Gastroesophageal sphincter (tissue), 4 donors: ENCODE data around the gene CTPS2. TPM values are rescaled to one million over a fixed set of nuclear protein-coding genes. Genes with fewer than 3 reads are reported as not detected.

Source experiments
- ATAC-seq: fragments of 150-250 bp; one replicate; pipeline ENCODE4 v1.9.1; 2016; ENCODE audit warnings: mild to moderate bottlenecking, moderate library complexity
- H3K27ac ChIP-seq, 4 donors: fragments of 200-600 bp; sonication (generic) in 3 of 4; 1 replicate in 3 of 4; 2 replicates in 1 of 4; pipeline ENCODE4 v1.5.1; 2016 to 2019
- H3K27me3 ChIP-seq: fragments of 200-600 bp; sonication (generic); one replicate; pipeline ENCODE4 v1.5.1; 2019
- H3K36me3 ChIP-seq, 2 donors: fragments of 200-600 bp; sonication (generic); one replicate each; pipeline ENCODE4 v1.5.1; 2019; ENCODE audit warnings: control low read depth in 1 of 2
- H3K4me1 ChIP-seq, 3 donors: fragments of 200-600 bp; sonication (generic); 1 replicate in 2 of 3; 2 replicates in 1 of 3; pipeline ENCODE4 v1.5.1; 2016 to 2019; ENCODE audit warnings: control low read depth in 2 of 3
- H3K4me3 ChIP-seq, 2 donors: fragments of 200-600 bp; sonication (generic); one replicate each; pipeline ENCODE4 v1.5.1; 2019; ENCODE audit warnings: mild to moderate bottlenecking in 1 of 2, moderate library complexity in 1 of 2
- H3K9me3 ChIP-seq, 3 donors: fragments of 200-600 bp; sonication (generic); one replicate each; pipeline ENCODE4 v1.5.1; 2017 to 2019; ENCODE audit warnings: control low read depth in 2 of 3
- EP300 ChIP-seq: sonication (generic); formaldehyde crosslinking; IDR thresholded peaks from one replicate; pipeline ENCODE4 v1.6.1; 2017; ENCODE audit warnings: antibody characterized with exemption, mild to moderate bottlenecking
- POLR2A ChIP-seq, 2 donors: fragments of 450-650 bp; IDR thresholded peaks; one replicate each; pipeline ENCODE4 v1.6.1; 2017; ENCODE audit warnings: antibody characterized with exemption in 2 of 2, mild to moderate bottlenecking in 2 of 2, moderate library complexity in 1 of 2
- POLR2AphosphoS5 ChIP-seq: sonication (generic); formaldehyde crosslinking; IDR thresholded peaks from one replicate; pipeline ENCODE4 v1.6.1; 2017; ENCODE audit warnings: antibody characterized with exemption
- WGBS, 2 donors: methylation state at CpG; one replicate each; pipeline ENCODE4 v1.1.5; 2018; ENCODE audit warnings: low coverage in 1 of 2; 5-methylcytosine and 5-hydroxymethylcytosine counted together
- small RNA-seq, 4 donors: library from RNA; depleted of rRNA; stranded (forward); fragments of <200 nt; gene quantifications; one replicate each; pipeline ENCODE3, GENCODE V24; 2016
- total RNA-seq, 4 donors: library from RNA; depleted of rRNA; stranded (reverse); fragments of >200 nt; gene quantifications; one replicate each; pipeline ENCODE4 v1.1.0, GENCODE V29; 2016
- TF ChIP-seq, protein P1 (sequence below), 4 experiments: fragments of 200-600 bp in 2 of 4; fragments of 450-650 bp in 2 of 4; sonication (generic) in 1 of 4; IDR thresholded peaks; one replicate each; pipeline ENCODE4 v1.5.1; 2017 to 2019; ENCODE audit warnings: antibody characterized with exemption in 4 of 4, mild to moderate bottlenecking in 2 of 4, moderate library complexity in 2 of 4

The CTPS2 gene
- total RNA-seq, 4 donors from 2014 or later: 12.1 to 20.5 (median 14.0) TPM

DNA sequence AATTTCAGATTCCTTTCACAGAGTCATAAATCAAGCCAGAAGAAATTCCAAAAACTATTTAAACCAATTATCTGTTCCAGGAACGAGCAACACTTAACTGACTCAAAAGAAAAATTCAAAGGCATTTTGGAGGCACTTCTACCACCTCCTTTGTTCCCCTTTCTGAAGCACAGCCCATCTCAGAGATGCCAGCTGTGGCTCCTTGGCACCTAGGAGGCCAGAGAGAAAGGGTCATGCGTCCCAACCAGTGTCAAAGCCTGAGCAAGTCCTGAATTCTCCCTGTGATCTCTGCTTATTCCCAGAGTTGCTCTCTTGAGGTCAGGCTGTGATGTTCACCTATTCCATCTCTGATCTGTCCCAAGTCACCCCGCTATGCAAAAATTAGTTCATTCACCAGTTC, 167.5 kb downstream of the CTPS2 start:
- no peaks in the 10 kb centered on the region for H3K36me3 ChIP-seq
- no peaks in the 10 kb centered on the region for H3K4me1 ChIP-seq
- no peak overlapping the region for H3K4me3 ChIP-seq
- H3K27ac ChIP-seq: no peak overlapping the region
- TF ChIP-seq POLR2AphosphoS5 (no peak), EP300 (no peak), POLR2A (IDR thresholded peaks at IDR 0.05) (no peak)
- TF ChIP-seq, protein P1, sequence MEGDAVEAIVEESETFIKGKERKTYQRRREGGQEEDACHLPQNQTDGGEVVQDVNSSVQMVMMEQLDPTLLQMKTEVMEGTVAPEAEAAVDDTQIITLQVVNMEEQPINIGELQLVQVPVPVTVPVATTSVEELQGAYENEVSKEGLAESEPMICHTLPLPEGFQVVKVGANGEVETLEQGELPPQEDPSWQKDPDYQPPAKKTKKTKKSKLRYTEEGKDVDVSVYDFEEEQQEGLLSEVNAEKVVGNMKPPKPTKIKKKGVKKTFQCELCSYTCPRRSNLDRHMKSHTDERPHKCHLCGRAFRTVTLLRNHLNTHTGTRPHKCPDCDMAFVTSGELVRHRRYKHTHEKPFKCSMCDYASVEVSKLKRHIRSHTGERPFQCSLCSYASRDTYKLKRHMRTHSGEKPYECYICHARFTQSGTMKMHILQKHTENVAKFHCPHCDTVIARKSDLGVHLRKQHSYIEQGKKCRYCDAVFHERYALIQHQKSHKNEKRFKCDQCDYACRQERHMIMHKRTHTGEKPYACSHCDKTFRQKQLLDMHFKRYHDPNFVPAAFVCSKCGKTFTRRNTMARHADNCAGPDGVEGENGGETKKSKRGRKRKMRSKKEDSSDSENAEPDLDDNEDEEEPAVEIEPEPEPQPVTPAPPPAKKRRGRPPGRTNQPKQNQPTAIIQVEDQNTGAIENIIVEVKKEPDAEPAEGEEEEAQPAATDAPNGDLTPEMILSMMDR (IDR thresholded peaks at IDR 0.05): no peak
- no peak for ATAC-seq
- 76 to 100% methylated on average over 1 to 3 of the region's 3 CpGs for WGBS, 2 donors
- no peaks in the 10 kb centered on the region for H3K9me3 ChIP-seq
- H3K27me3 ChIP-seq: no peaks in the 10 kb centered on the region

Small RNA genes within 50 kb of the gene (small RNA-seq; reads per million reads assigned to genes)
- 0 reads per million in 4 donors for gene MIR548AM

Other genes with a start within 250 kb of the CTPS2 start
- not detected for gene S100G, start 62.5 kb downstream of the CTPS2 start, total RNA-seq
- gene SYAP1, start 6.9 kb upstream of the CTPS2 start, total RNA-seq: 10 to 100 TPM; 25.4 to 39.1 (median 30.4) TPM
- 10 to 100 TPM in 3 of 4 donors, 1 to 10 TPM in 1; 9.0 to 16.8 (median 14.3) TPM for gene TXLNG, start 73.8 kb upstream of the CTPS2 start, total RNA-seq
- 100 to 1,000 TPM; 112 to 233 (median 119) TPM for gene RBBP7, start 157.7 kb upstream of the CTPS2 start, total RNA-seq
- gene REPS2, start 234.0 kb upstream of the CTPS2 start, total RNA-seq: 10 to 100 TPM; 19.8 to 39.8 (median 24.9) TPM